Heart left ventricle (tissue), 16 donors: ENCODE measurements around the gene KIF26B. TPM values are rescaled to one million over a fixed set of nuclear protein-coding genes. Genes with fewer than 3 reads are reported as not detected.

ENCODE experiments used
- ATAC-seq, 4 donors: fragments of 200-7000 bp; cut with Tn5 transposase; one replicate each; pipeline ENCODE4 v1.9.1; 2020 to 2022; ENCODE audit warnings: moderate library complexity in 4 of 4, mild to moderate bottlenecking in 3 of 4, moderate number of reproducible peaks in 1 of 4
- DNase-seq, 5 donors: peaks; one replicate each; pipeline ENCODE4 v3.0.0-alpha.2; 2020
- H3K27ac ChIP-seq, 12 donors: fragments of 200-600 bp; sonication (generic) in 4 of 12; one replicate each; pipeline versions ENCODE4 v1.5.0 to v1.8.0; 2016 to 2022; ENCODE audit warnings: mild to moderate bottlenecking in 2 of 12
- H3K27me3 ChIP-seq, 9 donors: fragments of 200-600 bp; sonication (generic) in 2 of 9; one replicate each; pipeline versions ENCODE4 v1.5.1 to v1.8.0; 2016 to 2022; ENCODE audit warnings: mild to moderate bottlenecking in 3 of 9
- H3K36me3 ChIP-seq, 9 donors: fragments of 200-600 bp; sonication (generic) in 2 of 9; one replicate each; pipeline versions ENCODE4 v1.5.0 to v1.8.0; 2018 to 2022; ENCODE audit warnings: mild to moderate bottlenecking in 2 of 9
- H3K4me1 ChIP-seq, 12 donors: fragments of 200-600 bp; sonication (generic) in 4 of 12; one replicate each; pipeline versions ENCODE4 v1.5.0 to v1.8.0; 2016 to 2022; ENCODE audit warnings: mild to moderate bottlenecking in 3 of 12
- H3K4me3 ChIP-seq, 12 donors: fragments of 200-600 bp; sonication (generic) in 4 of 12; one replicate each; pipeline versions ENCODE4 v1.5.0 to v1.8.0; 2017 to 2022; ENCODE audit warnings: mild to moderate bottlenecking in 9 of 12, moderate library complexity in 4 of 12
- H3K9me3 ChIP-seq, 12 donors: fragments of 200-600 bp; sonication (generic) in 4 of 12; one replicate each; pipeline versions ENCODE4 v1.5.0 to v1.8.0; 2016 to 2022; ENCODE audit warnings: mild to moderate bottlenecking in 1 of 12
- POLR2A ChIP-seq, 2 donors: fragments of 450-650 bp; IDR thresholded peaks; one replicate each; pipeline ENCODE4 v1.6.1; 2017; ENCODE audit warnings: antibody characterized with exemption in 2 of 2, mild to moderate bottlenecking in 2 of 2, moderate library complexity in 2 of 2
- WGBS, 4 donors: extraction: QIAGEN DNeasy Blood & Tissue Kit in 2 of 4; methylation state at CpG; one replicate each; pipeline versions ENCODE4 v1.1.5 to v1.1.7; 2013 to 2018; 5-methylcytosine and 5-hydroxymethylcytosine counted together
- intact Hi-C, 10 donors: fragments of 100-400 bp; cut with DNase I; formaldehyde crosslinking; loops; one replicate each; pipeline versions ENCODE4 v1.11.1 to v1.14.2; 2022
- polyA plus RNA-seq, 2 donors: library from polyadenylated mRNA; stranded (reverse); fragments of 200-250 nt; gene quantifications; one replicate each; pipeline ENCODE4 v1.2.3, GENCODE V29; 2013
- total RNA-seq, 9 donors: library from RNA; depleted of rRNA in 2 of 9; stranded (reverse); fragments of >200 nt in 2 of 9; fragmentation: NEBNext Ultra II Directional in 3 of 9; extraction: Animal tissue kit (Norgen Biotek cat#: 25700) in 3 of 9; gene quantifications; one replicate each; pipeline versions ENCODE4 v1.1.0 to v1.2.4, GENCODE V29; 2016 to 2023
- TF ChIP-seq, protein P1 (sequence below), 12 donors: fragments of 200-600 bp; sonication (generic) in 4 of 12; IDR thresholded peaks; one replicate each; pipeline versions ENCODE4 v1.5.0 to v1.8.0; 2018 to 2022; ENCODE audit warnings: antibody characterized with exemption in 12 of 12, mild to moderate bottlenecking in 5 of 12
- donor health status: ischemic (EF 13 %, LVEDD 7.1; RV severe dilation, severe dysfunction).
- donor health status: healthy with polysubstance abuse.
- donor health status: DM: no; HTN: yes; CAD: no.
- donor health status: DM: no; HTN: no; CAD: no.
- donor health status: ischemic (EF 25% LVEDD 6.9; RV normal size, moderate dysfunction).
- donor health status: ischemic (EF 25% LVEDD 5.7; RV mildly dilated, moderate dysfunction).
- donor health status: healthy.
- donor health status: DM: yes; HTN: yes; CAD: no.
- donor health status: ischemic (EF 35%, LVEDD 5.7; RV mildly dilated, moderate dysfunction).
- donor health status: nonischemic (EF 11% LVEDD 7.7; RV severe dilation, severe dysfunction).
- donor health status: DM: yes; HTN: yes; CAD: no.
- donor health status: PGD.
- donor health status: ischemic (EF 29% LVEDD 5.4; RV normal size, mild dysfunction).
- donor health status: nonischemic (EF 23%, LVEDD 6.1; RV moderate dilation, normal function).

Gene KIF26B
- total and polyA plus RNA-seq, 11 donors: 1.2 to 7.0 (median 2.3) TPM

- WGBS, 4 donors: 78 to 87% (median 80%) methylated on average over 2 of the region's 2 CpGs
Observed at GRCh38 chr1:245489838-245490237, 335.1 kb downstream of the KIF26B start.

DNA sequence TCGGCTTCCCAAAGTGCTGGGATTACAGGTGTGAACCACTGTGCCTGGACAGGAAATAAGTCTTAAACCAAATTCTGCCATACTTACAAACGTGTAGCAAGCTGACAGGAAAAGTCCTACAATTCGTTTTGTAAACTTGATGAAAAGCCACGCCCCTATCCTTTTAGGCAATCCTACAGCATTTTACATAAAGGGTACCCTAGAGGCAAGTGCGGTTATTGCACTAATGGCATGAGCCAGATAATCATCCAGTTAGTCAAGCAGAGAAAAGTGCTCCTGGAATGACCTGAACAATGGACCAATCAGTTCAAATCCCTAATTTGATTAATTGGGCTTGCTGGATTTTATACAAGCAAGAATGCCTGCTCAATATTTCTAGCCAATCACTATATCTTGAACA lies 338.2 kb downstream of the KIF26B start:
- ATAC-seq: no peak
- DNase-seq: no peak
- intact Hi-C loops: no loop called here
- H3K36me3 ChIP-seq: no peaks in the 10 kb centered on the region
- 78 to 86% (median 82%) methylated on average over 5 of the region's 5 CpGs for WGBS, 4 donors
- peaks cover 0 to 4% (median 0%) of the 10 kb centered on the region in 12 donors for H3K9me3 ChIP-seq
- H3K4me1 ChIP-seq: no peaks in the 10 kb centered on the region
- H3K27me3 ChIP-seq: no peaks in the 10 kb centered on the region
- no peak for TF ChIP-seq POLR2A (IDR thresholded peaks at IDR 0.05)
- TF ChIP-seq, protein P1, sequence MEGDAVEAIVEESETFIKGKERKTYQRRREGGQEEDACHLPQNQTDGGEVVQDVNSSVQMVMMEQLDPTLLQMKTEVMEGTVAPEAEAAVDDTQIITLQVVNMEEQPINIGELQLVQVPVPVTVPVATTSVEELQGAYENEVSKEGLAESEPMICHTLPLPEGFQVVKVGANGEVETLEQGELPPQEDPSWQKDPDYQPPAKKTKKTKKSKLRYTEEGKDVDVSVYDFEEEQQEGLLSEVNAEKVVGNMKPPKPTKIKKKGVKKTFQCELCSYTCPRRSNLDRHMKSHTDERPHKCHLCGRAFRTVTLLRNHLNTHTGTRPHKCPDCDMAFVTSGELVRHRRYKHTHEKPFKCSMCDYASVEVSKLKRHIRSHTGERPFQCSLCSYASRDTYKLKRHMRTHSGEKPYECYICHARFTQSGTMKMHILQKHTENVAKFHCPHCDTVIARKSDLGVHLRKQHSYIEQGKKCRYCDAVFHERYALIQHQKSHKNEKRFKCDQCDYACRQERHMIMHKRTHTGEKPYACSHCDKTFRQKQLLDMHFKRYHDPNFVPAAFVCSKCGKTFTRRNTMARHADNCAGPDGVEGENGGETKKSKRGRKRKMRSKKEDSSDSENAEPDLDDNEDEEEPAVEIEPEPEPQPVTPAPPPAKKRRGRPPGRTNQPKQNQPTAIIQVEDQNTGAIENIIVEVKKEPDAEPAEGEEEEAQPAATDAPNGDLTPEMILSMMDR (IDR thresholded peaks at IDR 0.05): peak in 2 of 12 donors; percentile 27 to 30
- no peak overlapping the region for H3K4me3 ChIP-seq
- H3K27ac ChIP-seq: no peak overlapping the region

More at GRCh38 chr1:245489838-245490237, 335.1 kb downstream of the KIF26B start:
- no peak for TF ChIP-seq POLR2A (IDR thresholded peaks at IDR 0.05)
- intact Hi-C loops: no loop called here
- Histone ChIP-seq H3K9me3 (peaks cover 0 to 1% (median 0%) of the 10 kb centered on the region in 12 donors), H3K4me1 (peaks cover 0 to 14% (median 0%) of the 10 kb centered on the region in 12 donors), H3K36me3 (no peaks in the 10 kb centered on the region), H3K27me3 (no peaks in the 10 kb centered on the region), H3K4me3 (no peak overlapping the region), H3K27ac (no peak overlapping the region)
- no peak for DNase-seq
- no peak for ATAC-seq

DNA sequence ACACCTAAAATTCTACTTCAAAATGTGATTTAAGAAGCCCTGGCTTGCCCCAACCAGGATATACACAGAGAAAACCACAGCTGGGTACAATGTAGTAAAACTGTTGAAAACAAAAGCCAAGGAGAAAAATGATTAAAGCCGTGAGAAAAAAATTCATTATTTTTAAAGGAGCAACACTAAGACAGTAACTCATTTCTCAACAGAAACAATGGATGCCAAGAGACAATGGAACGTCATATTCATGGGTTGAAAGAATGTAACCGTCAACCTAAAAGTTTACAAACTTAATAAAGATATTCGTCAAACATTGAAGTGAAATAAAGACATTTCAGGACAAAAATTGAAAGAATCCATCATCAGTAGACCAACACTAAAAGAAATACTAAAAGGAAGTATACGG lies 340.9 kb downstream of the KIF26B start:
- H3K4me3 ChIP-seq: no peak overlapping the region
- TF ChIP-seq POLR2A (IDR thresholded peaks at IDR 0.05): no peak
- TF ChIP-seq, protein P1 (IDR thresholded peaks at IDR 0.05): no peak
- H3K9me3 ChIP-seq: peaks cover 0 to 4% (median 0%) of the 10 kb centered on the region in 12 donors
- intact Hi-C loops: no loop called here
- H3K27ac ChIP-seq: no peak overlapping the region
- ATAC-seq (no peak), DNase-seq (no peak)
- no peaks in the 10 kb centered on the region for H3K27me3 ChIP-seq
- H3K4me1 ChIP-seq: no peaks in the 10 kb centered on the region
- 77 to 96% (median 87%) methylated on average over 5 of the region's 5 CpGs for WGBS, 4 donors
- H3K36me3 ChIP-seq: no peaks in the 10 kb centered on the region

- Histone ChIP-seq H3K9me3 (no peaks in the 10 kb centered on the region), H3K4me3 (no peak overlapping the region), H3K27me3 (no peaks in the 10 kb centered on the region), H3K36me3 (no peaks in the 10 kb centered on the region), H3K4me1 (no peaks in the 10 kb centered on the region), H3K27ac (no peak overlapping the region)
- TF ChIP-seq, protein P1 (IDR thresholded peaks at IDR 0.05): no peak
- TF ChIP-seq POLR2A (IDR thresholded peaks at IDR 0.05): no peak
- WGBS, 4 donors: 66 to 79% (median 73%) methylated on average over 7 of the region's 7 CpGs
- DNase-seq (no peak), ATAC-seq (no peak)
- intact Hi-C loops: no loop called here
Observed at GRCh38 chr1:245500546-245500945, 345.8 kb downstream of the KIF26B start.

- Histone ChIP-seq H3K36me3 (no peaks in the 10 kb centered on the region), H3K9me3 (no peaks in the 10 kb centered on the region), H3K4me3 (no peak overlapping the region), H3K27me3 (no peaks in the 10 kb centered on the region), H3K27ac (no peak overlapping the region), H3K4me1 (no peaks in the 10 kb centered on the region)
- 77 to 93% (median 79%) methylated on average over 7 of the region's 7 CpGs for WGBS, 4 donors
- intact Hi-C loops: no loop called here
- DNase-seq: no peak
- TF ChIP-seq POLR2A (IDR thresholded peaks at IDR 0.05): no peak
- ATAC-seq: no peak
Observed at GRCh38 chr1:245501633-245502032, 346.8 kb downstream of the KIF26B start.
